H1 (cell line): ENCODE results near the gene RNF130. TPM values are rescaled to one million over a fixed set of nuclear protein-coding genes. Genes with fewer than 3 reads are reported as not detected.

ENCODE experiments used
- EGR1 ChIP-seq: IDR thresholded peaks from 2 replicates; pipeline ENCODE4 v1.6.1; 2011; ENCODE audit warnings: low read depth, low read length, borderline replicate concordance
- RXRA ChIP-seq: IDR thresholded peaks from 2 replicates; pipeline ENCODE4 v1.6.1; 2011; ENCODE audit warnings: low read depth, mild to moderate bottlenecking, low read length, moderate library complexity; ENCODE audit not compliant: insufficient read depth
- SUZ12 ChIP-seq: fragments of 200-600 bp; sonication (generic); IDR thresholded peaks from 2 replicates; pipeline ENCODE4 v1.6.1; 2012; ENCODE audit warnings: mild to moderate bottlenecking, inconsistent platforms, low read length, moderate library complexity, mixed read lengths
- polyA plus RNA-seq, 7 experiments: library from polyadenylated mRNA; depleted of rRNA in 3 of 7; stranded (reverse) in 5 of 7; unstranded in 2 of 7; fragments of >200 nt in 5 of 7; fragments of 200-250 nt in 2 of 7; gene quantifications; 1 replicate in 5 of 7; 2 replicates in 1 of 7; 4 replicates in 1 of 7; pipeline versions ENCODE4 v1.2.1 to v1.2.3, GENCODE V29; 2011 to 2013; ENCODE audit warnings: missing spikeins in 2 of 7, mixed read lengths in 2 of 7
- total RNA-seq: library from RNA; stranded (reverse); fragmentation: NEBNext Ultra II Directional; extraction: Animal tissue kit (Norgen Biotek cat#: 25700); gene quantifications from 2 replicates; pipeline ENCODE4 v1.2.1, GENCODE V29; 2021
- TF ChIP-seq, protein P1 (sequence below), 3 experiments: IDR thresholded peaks; 1 replicate in 2 of 3; 2 replicates in 1 of 3; pipeline versions ENCODE4 v1.5.1 to v1.6.1; 2011; ENCODE audit warnings: low read length in 3 of 3, mild to moderate bottlenecking in 3 of 3, inconsistent platforms in 2 of 3, low read depth in 1 of 3, moderate library complexity in 1 of 3; ENCODE audit not compliant: insufficient read depth in 1 of 3; ENCODE audit errors: control extremely low read depth in 1 of 3

The RNF130 gene
- total and polyA plus RNA-seq, 2 of the 8 experiments (the other 6 are each of a cell fraction or from before 2014, with no cell fraction given): 65.1 to 70.0 TPM

DNA sequence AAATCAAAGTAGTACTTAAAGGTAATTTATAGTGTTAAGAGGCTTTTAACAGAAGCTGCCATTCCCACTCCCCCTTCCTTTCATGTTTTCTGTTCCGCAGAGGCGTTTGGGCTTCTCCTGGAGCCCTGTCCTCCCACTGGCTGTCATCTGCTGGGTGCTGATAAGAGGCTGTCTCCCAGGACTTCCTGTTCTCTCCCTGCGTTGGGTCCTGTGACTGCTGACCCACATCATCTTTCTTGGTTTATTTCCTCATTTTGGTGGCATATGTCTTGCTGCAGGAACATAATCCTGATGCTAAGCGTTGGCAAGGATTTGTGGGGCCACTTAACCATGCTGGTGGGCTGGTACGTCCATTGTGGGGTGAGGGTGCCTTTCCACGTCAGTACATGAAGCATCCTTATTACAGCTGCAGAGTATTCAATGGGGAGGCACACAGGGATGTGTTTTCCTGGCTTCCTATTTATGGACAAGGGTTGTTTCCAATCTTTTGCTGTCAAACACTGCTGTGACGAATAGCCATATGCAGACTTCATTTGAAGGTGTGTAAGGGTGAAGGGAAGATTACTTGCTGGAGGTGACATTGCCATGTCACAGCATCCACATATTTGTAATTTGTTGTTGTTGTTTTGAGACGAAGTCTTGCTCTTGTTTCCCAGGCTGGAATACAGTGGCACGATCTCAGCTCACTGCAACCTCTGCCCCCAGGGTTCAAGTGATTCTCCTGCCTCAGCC, 22.3 kb upstream of the RNF130 start (continued):
- TF ChIP-seq RXRA (no peak), SUZ12 (no peak), EGR1 (no peak)
- TF ChIP-seq, protein P1, sequence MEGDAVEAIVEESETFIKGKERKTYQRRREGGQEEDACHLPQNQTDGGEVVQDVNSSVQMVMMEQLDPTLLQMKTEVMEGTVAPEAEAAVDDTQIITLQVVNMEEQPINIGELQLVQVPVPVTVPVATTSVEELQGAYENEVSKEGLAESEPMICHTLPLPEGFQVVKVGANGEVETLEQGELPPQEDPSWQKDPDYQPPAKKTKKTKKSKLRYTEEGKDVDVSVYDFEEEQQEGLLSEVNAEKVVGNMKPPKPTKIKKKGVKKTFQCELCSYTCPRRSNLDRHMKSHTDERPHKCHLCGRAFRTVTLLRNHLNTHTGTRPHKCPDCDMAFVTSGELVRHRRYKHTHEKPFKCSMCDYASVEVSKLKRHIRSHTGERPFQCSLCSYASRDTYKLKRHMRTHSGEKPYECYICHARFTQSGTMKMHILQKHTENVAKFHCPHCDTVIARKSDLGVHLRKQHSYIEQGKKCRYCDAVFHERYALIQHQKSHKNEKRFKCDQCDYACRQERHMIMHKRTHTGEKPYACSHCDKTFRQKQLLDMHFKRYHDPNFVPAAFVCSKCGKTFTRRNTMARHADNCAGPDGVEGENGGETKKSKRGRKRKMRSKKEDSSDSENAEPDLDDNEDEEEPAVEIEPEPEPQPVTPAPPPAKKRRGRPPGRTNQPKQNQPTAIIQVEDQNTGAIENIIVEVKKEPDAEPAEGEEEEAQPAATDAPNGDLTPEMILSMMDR (IDR thresholded peaks at IDR 0.05; ENCODE audit: control extremely low read depth in 1 of 3, insufficient read depth in 1 of 3, low read depth in 1 of 3, low read length in 3 of 3): no peak
